Measurements from ENCODE around the gene RAF1. TPM values are rescaled to one million over a fixed set of nuclear protein-coding genes. Genes with fewer than 3 reads are reported as not detected.

RAF1 gene
- total RNA-seq, 1 experiment from 2014 or later: 101 TPM

- Mint-ChIP-seq H3K4me1 (no peaks in the 10 kb centered on the region), H3K36me3 (peaks cover 55% of the 10 kb centered on the region), H3K4me3 (no peak overlapping the region), H3K27ac (no peak overlapping the region; the same call in 1 of the 2 replicates), H3K9me3 (no peaks in the 10 kb centered on the region), H3K27me3 (ENCODE audit: low read depth) (no peaks in the 10 kb centered on the region)
- ATAC-seq (no peak), DNase-seq (ENCODE audit: low spot score) (no peak)
- TF ChIP-seq ZNF416 (CRISPR knock-in tag; IDR thresholded peaks at IDR 0.05) (no peak), HMGA2 (CRISPR knock-in tag; IDR thresholded peaks at IDR 0.05) (no peak), CTCF (IDR thresholded peaks at IDR 0.05) (no peak), ZNF263 (CRISPR knock-in tag; IDR thresholded peaks at IDR 0.05; ENCODE audit: low read depth) (no peak), ZBTB43 (CRISPR knock-in tag; IDR thresholded peaks at IDR 0.05) (no peak), SMAD4 (CRISPR knock-in tag; IDR thresholded peaks at IDR 0.05) (no peak), FOXK1 (CRISPR knock-in tag; IDR thresholded peaks at IDR 0.05) (no peak), AR (CRISPR knock-in tag; IDR thresholded peaks at IDR 0.05) (no peak)
- POLR2A ChIA-PET: no interaction called here
- CTCF ChIA-PET: no interaction called here
These were observed 72.5 kb downstream of the RAF1 start for GRCh38 chr3:12591456-12591855.

- POLR2A ChIA-PET: no interaction called here
- Mint-ChIP-seq H3K9me3 (no peaks in the 10 kb centered on the region), H3K27ac (no peak overlapping the region), H3K4me3 (no peak overlapping the region), H3K27me3 (ENCODE audit: low read depth) (no peaks in the 10 kb centered on the region), H3K4me1 (no peaks in the 10 kb centered on the region), H3K36me3 (peaks cover 55% of the 10 kb centered on the region)
- CTCF ChIA-PET: no interaction called here
- no peak for TF ChIP-seq ESRRA (CRISPR knock-in tag; IDR thresholded peaks at IDR 0.05; ENCODE audit: borderline replicate concordance)
- TF ChIP-seq CREB1 (CRISPR knock-in tag; IDR thresholded peaks at IDR 0.05): no peak
- no peak for TF ChIP-seq NR3C1 (CRISPR knock-in tag; conservative IDR thresholded peaks at IDR 0.05; ENCODE audit: low read depth)
- no peak for TF ChIP-seq ZNF512 (CRISPR knock-in tag; IDR thresholded peaks at IDR 0.05; ENCODE audit: borderline replicate concordance)
- TF ChIP-seq GABPB1 (CRISPR knock-in tag; IDR thresholded peaks at IDR 0.05): no peak
- TF ChIP-seq ZNF138 (CRISPR knock-in tag; conservative IDR thresholded peaks at IDR 0.05): no peak
- no peak for TF ChIP-seq ZNF425 (CRISPR knock-in tag; conservative IDR thresholded peaks at IDR 0.05)
- TF ChIP-seq PRRX2 (CRISPR knock-in tag; IDR thresholded peaks at IDR 0.05): no peak
- TF ChIP-seq USF1 (CRISPR knock-in tag; IDR thresholded peaks at IDR 0.05): no peak
- no peak for DNase-seq (ENCODE audit: low spot score)
- no peak for ATAC-seq
These were observed 73.8 kb downstream of the RAF1 start for GRCh38 chr3:12590096-12590495.
